K562 (cell line): ENCODE results near the gene ACADVL. TPM values are rescaled to one million over a fixed set of nuclear protein-coding genes. Genes with fewer than 3 reads are reported as not detected.

ENCODE experiments used
- ASH1L ChIP-seq: fragments of 450-650 bp; IDR thresholded peaks from 2 replicates; pipeline ENCODE4 v1.6.1; 2018; ENCODE audit warnings: borderline replicate concordance, mild to moderate bottlenecking, low read depth; ENCODE audit not compliant: partially characterized antibody
- BDP1 ChIP-seq: IDR thresholded peaks from 3 replicates; pipeline ENCODE4 v1.6.1; 2011; ENCODE audit not compliant: insufficient read length, insufficient read depth
- FOS ChIP-seq: IDR thresholded peaks from 3 replicates; pipeline ENCODE4 v1.6.1; 2011; ENCODE audit not compliant: insufficient read length; ENCODE audit errors: extremely low read depth
- ILK ChIP-seq: fragments of 450-650 bp; IDR thresholded peaks from 2 replicates; pipeline ENCODE4 v1.6.1; 2016; ENCODE audit warnings: missing genetic modification characterization, low read depth, mild to moderate bottlenecking, missing compliant biosample characterization, moderate library complexity, borderline replicate concordance
- RAD51 ChIP-seq: fragments of 450-650 bp; IDR thresholded peaks from 2 replicates; pipeline ENCODE4 v1.7.1; 2016; ENCODE audit warnings: low read depth, mild to moderate bottlenecking, borderline replicate concordance
- RBM39 ChIP-seq: fragments of 200-400 bp; formaldehyde crosslinking; optimal IDR thresholded peaks from 2 replicates; pipeline ENCODE3; 2018; ENCODE audit warnings: low read depth, low read length
- RFX1 ChIP-seq: fragments of 450-650 bp; IDR thresholded peaks from 2 replicates; pipeline ENCODE4 v1.6.1; 2016; ENCODE audit warnings: mild to moderate bottlenecking, moderate library complexity
- SIRT6 ChIP-seq: IDR thresholded peaks from one replicate; pipeline ENCODE4 v1.6.1; 2012; ENCODE audit warnings: low read depth, mild to moderate bottlenecking, control low read depth, inconsistent platforms, low read length, moderate library complexity
- TEAD2 ChIP-seq: fragments of 450-650 bp; IDR thresholded peaks from 2 replicates; pipeline ENCODE4 v1.6.1; 2016; ENCODE audit warnings: missing genetic modification characterization, control low read depth, missing compliant biosample characterization
- THRAP3 ChIP-seq: fragments of 450-650 bp; IDR thresholded peaks from 2 replicates; pipeline ENCODE4 v1.6.1; 2016; ENCODE audit warnings: mild to moderate bottlenecking, inconsistent platforms, borderline replicate concordance
- ZNF561 ChIP-seq: fragments of 450-650 bp; formaldehyde crosslinking; conservative IDR thresholded peaks from 2 replicates; pipeline ENCODE4 v1.4.0; 2020; ENCODE audit warnings: mild to moderate bottlenecking, moderate library complexity
- polyA plus RNA-seq, 8 experiments: library from polyadenylated mRNA; depleted of rRNA in 4 of 8; stranded (reverse) in 5 of 8; unstranded in 3 of 8; fragments of >200 nt; fragmentation: Nextera tagmentation in 2 of 8; fragmentation: Illumina TruSeq in 1 of 8; extraction: Ambion mirVana in 2 of 8; extraction: Trizol in 1 of 8; gene quantifications; 2 replicates each; pipeline versions ENCODE4 v1.2.1 to v1.2.3, GENCODE V29; 2011 to 2014; ENCODE audit warnings: inconsistent platforms in 1 of 8, missing spikeins in 1 of 8
- total RNA-seq, 7 experiments: library from RNA; depleted of rRNA in 6 of 7; stranded (reverse); fragments of >200 nt in 6 of 7; fragmentation: Illumina TruSeq in 2 of 7; extraction: Trizol in 2 of 7; gene quantifications; 2 replicates each; pipeline versions ENCODE4 v1.2.1 to v1.2.3, GENCODE V29; 2011 to 2021; ENCODE audit warnings: low replicate concordance in 1 of 7
- TF ChIP-seq, protein P1 (sequence below), 2 experiments: fragments of 450-650 bp; IDR thresholded peaks; 2 replicates each; pipeline ENCODE4 v1.6.1; 2016; ENCODE audit warnings: mild to moderate bottlenecking in 2 of 2, borderline replicate concordance in 1 of 2, low read depth in 1 of 2, moderate library complexity in 1 of 2
- TF ChIP-seq, protein P2 (sequence below): IDR thresholded peaks from 2 replicates; pipeline ENCODE4 v1.6.1; 2016; ENCODE audit warnings: missing genetic modification characterization, missing compliant biosample characterization
- TF ChIP-seq, protein P3 (sequence below): sonication (generic); formaldehyde crosslinking; IDR thresholded peaks from 2 replicates; pipeline ENCODE4 v1.8.1; 2022; ENCODE audit warnings: missing genetic modification reagents

ACADVL gene
- total and polyA plus RNA-seq, 9 of the 15 experiments (the other 6 are each of a cell fraction or from before 2014, with no cell fraction given): 25.5 to 449 (median 214) TPM

DNA sequence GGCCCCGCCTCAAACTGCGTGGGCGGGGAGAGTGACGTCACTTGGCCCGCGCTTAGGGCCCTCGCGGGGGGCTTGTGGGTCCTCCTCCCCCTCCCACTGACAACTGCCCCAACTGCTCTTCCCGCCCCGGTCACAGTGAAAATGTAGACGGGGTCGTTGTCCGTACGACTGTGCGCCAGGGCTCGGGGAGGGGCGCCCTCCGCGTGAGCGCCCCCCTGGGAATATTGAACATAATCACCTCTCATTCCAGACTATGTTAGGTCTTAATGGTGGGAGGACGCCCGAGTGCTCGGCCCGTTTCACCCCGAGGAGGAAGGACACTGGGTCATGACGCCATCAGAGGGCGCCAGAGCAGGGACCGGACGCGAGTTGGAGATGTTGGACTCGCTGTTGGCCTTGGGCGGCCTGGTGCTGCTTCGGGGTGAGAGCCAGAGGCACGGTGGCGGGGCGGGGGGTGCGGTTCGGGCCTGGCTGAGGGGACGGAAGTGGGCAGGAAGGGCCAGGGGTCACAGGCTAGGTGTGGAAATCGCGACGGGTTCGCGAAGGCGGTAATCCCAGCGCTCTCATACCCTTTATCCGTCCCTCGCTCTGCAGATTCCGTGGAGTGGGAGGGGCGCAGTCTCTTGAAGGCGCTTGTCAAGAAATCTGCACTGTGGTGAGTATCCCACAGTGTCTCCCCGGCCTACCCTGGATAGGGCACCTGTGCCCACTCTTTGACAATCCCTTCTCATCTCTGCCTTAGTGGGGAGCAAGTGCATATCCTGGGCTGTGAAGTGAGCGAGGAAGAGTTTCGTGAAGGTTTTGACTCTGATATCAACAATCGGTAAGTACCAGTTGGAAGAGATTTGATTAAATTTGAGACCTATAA lies 32.7 kb downstream of the ACADVL start, which contains the start of gene ELP5 (continued):
- no peak for TF ChIP-seq RFX1
- no peak for TF ChIP-seq ASH1L
- TF ChIP-seq, protein P1, sequence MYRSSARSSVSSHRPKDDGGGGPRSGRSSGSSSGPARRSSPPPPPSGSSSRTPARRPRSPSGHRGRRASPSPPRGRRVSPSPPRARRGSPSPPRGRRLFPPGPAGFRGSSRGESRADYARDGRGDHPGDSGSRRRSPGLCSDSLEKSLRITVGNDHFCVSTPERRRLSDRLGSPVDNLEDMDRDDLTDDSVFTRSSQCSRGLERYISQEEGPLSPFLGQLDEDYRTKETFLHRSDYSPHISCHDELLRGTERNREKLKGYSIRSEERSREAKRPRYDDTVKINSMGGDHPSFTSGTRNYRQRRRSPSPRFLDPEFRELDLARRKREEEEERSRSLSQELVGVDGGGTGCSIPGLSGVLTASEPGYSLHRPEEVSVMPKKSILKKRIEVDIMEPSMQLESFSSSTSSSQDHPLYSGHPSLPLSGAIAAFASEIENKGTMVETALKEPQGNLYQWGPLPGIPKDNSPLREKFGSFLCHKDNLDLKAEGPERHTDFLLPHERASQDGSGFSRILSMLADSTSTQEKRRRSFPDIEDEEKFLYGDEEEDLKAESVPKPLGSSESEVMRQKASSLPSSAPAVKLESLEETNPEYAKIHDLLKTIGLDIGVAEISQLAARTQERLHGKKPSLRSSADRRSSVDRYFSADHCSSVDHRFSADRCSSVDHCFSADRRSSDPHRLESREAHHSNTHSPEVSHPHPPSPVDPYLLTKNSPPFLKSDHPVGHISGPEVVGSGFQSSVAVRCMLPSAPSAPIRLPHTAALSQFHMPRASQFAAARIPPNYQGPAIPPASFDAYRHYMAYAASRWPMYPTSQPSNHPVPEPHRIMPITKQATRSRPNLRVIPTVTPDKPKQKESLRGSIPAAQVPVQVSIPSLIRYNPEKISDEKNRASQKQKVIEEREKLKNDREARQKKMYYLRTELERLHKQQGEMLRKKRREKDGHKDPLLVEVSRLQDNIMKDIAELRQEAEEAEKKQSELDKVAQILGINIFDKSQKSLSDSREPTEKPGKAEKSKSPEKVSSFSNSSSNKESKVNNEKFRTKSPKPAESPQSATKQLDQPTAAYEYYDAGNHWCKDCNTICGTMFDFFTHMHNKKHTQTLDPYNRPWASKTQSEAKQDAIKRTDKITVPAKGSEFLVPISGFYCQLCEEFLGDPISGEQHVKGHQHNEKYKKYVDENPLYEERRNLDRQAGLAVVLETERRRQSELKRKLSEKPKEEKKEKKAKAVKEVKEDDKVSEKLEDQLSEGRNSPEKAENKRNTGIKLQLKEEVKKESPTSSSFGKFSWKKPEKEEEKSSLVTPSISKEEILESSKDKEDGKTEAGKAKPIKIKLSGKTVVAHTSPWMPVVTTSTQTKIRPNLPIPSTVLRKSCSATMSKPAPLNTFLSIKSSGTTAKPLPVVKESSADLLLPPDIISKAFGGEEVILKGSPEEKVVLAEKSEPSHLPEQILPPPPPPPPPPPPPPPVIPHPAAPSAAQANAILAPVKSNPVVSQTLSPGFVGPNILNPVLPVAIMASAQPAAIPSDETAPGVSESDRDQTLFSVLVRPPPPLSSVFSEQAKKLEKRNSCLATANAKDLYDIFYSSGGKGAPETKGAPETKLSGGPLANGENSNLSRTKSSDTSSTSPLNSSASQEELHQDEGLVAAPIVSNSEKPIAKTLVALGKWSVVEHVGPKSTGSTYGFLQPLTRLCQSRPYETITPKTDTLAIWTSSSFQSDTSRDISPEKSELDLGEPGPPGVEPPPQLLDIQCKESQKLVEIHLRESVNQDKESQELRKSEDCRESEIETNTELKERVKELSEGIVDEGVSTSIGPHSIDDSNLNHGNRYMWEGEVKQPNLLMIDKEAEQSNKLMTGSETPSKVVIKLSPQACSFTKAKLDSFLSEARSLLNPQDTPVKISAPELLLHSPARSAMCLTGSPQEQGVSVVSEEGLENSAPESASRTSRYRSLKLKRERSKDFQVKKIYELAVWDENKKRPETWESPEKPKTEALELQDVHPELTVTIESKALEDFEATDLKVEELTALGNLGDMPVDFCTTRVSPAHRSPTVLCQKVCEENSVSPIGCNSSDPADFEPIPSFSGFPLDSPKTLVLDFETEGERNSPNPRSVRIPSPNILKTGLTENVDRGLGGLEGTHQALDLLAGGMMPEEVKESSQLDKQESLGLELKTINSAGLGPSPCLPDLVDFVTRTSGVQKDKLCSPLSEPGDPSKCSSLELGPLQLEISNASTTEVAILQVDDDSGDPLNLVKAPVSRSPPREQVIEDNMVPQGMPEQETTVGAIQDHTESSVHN (IDR thresholded peaks at IDR 0.05; ENCODE audit: borderline replicate concordance in 1 of 2, low read depth in 1 of 2): no peak
- no peak for TF ChIP-seq RAD51
- TF ChIP-seq RBM39: no peak
- TF ChIP-seq, protein P2, sequence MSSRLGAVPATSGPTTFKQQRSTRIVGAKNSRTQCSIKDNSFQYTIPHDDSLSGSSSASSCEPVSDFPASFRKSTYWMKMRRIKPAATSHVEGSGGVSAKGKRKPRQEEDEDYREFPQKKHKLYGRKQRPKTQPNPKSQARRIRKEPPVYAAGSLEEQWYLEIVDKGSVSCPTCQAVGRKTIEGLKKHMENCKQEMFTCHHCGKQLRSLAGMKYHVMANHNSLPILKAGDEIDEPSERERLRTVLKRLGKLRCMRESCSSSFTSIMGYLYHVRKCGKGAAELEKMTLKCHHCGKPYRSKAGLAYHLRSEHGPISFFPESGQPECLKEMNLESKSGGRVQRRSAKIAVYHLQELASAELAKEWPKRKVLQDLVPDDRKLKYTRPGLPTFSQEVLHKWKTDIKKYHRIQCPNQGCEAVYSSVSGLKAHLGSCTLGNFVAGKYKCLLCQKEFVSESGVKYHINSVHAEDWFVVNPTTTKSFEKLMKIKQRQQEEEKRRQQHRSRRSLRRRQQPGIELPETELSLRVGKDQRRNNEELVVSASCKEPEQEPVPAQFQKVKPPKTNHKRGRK: no peak
- no peak for TF ChIP-seq ILK
- TF ChIP-seq ZNF561 (CRISPR knock-in tag): no peak
- TF ChIP-seq TEAD2 (tag): no peak
- TF ChIP-seq BDP1: no peak
- TF ChIP-seq THRAP3: no peak
- TF ChIP-seq SIRT6: no peak
- TF ChIP-seq FOS: no peak
- TF ChIP-seq, protein P3, sequence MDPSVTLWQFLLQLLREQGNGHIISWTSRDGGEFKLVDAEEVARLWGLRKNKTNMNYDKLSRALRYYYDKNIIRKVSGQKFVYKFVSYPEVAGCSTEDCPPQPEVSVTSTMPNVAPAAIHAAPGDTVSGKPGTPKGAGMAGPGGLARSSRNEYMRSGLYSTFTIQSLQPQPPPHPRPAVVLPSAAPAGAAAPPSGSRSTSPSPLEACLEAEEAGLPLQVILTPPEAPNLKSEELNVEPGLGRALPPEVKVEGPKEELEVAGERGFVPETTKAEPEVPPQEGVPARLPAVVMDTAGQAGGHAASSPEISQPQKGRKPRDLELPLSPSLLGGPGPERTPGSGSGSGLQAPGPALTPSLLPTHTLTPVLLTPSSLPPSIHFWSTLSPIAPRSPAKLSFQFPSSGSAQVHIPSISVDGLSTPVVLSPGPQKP (CRISPR knock-in tag): no peak
